CD14-positive monocyte (primary cell): Measurements from ENCODE around the gene DLGAP5. TPM values are rescaled to one million over a fixed set of nuclear protein-coding genes. Genes with fewer than 3 reads are reported as not detected.

ENCODE experiments used
- DNase-seq, 3 donors: peaks; one replicate each; pipeline ENCODE4 v3.0.0-alpha.2; 2011 to 2022
- H2AFZ ChIP-seq: 2 replicates; pipeline ENCODE4 v1.6.0; 2012; ENCODE audit warnings: mild to moderate bottlenecking, low read depth, low read length, inconsistent platforms; ENCODE audit not compliant: insufficient read depth, poor library complexity, severe bottlenecking
- H3K27ac ChIP-seq, 2 donors: 1 replicate in 1 of 2; 2 replicates in 1 of 2; pipeline ENCODE4 v1.5.1; 2012 to 2013; ENCODE audit warnings: low read length in 2 of 2, control low read depth in 1 of 2, inconsistent platforms in 1 of 2, low read depth in 1 of 2, mild to moderate bottlenecking in 1 of 2
- H3K27me3 ChIP-seq, 2 donors: one replicate each; pipeline versions ENCODE4 v1.6.0 to v1.6.1; 2011 to 2013; ENCODE audit warnings: low read length in 2 of 2; ENCODE audit not compliant: control insufficient read depth in 2 of 2, insufficient read depth in 2 of 2
- H3K36me3 ChIP-seq, 2 donors: replicated peaks in 1 of 2; 1 replicate in 1 of 2; 2 replicates in 1 of 2; pipeline versions ENCODE4 v1.5.1 to v1.6.1; 2012 to 2013; ENCODE audit warnings: low read length in 2 of 2, control low read depth in 1 of 2, inconsistent platforms in 1 of 2, mild to moderate bottlenecking in 1 of 2; ENCODE audit not compliant: insufficient read depth in 2 of 2, control insufficient read depth in 1 of 2
- H3K4me1 ChIP-seq, 2 donors: 1 replicate in 1 of 2; 2 replicates in 1 of 2; pipeline versions ENCODE4 v1.5.1 to v1.6.1; 2012 to 2013; ENCODE audit warnings: low read length in 2 of 2, control low read depth in 1 of 2, inconsistent platforms in 1 of 2, mild to moderate bottlenecking in 1 of 2, moderate library complexity in 1 of 2; ENCODE audit not compliant: insufficient read depth in 2 of 2, control insufficient read depth in 1 of 2
- H3K4me2 ChIP-seq: replicated peaks from 2 replicates; pipeline ENCODE3; 2012; ENCODE audit warnings: low read length, moderate library complexity, mild to moderate bottlenecking; ENCODE audit not compliant: poor library complexity, severe bottlenecking; ENCODE audit errors: extremely low read depth
- H3K4me3 ChIP-seq, 3 experiments: fragments of 200-600 bp in 1 of 3; sonication (generic) in 1 of 3; replicated peaks in 1 of 3; 1 replicate in 2 of 3; 2 replicates in 1 of 3; pipeline ENCODE4 v1.5.1; 2011 to 2013; ENCODE audit warnings: low read length in 3 of 3, mild to moderate bottlenecking in 3 of 3, control low read depth in 2 of 3, low read depth in 2 of 3, inconsistent platforms in 1 of 3, moderate library complexity in 1 of 3
- H3K79me2 ChIP-seq: 2 replicates; pipeline ENCODE4 v1.6.0; 2012; ENCODE audit warnings: mild to moderate bottlenecking, control low read depth, inconsistent platforms, low read length, moderate library complexity; ENCODE audit not compliant: insufficient read depth
- H3K9ac ChIP-seq: 2 replicates; pipeline ENCODE4 v1.6.0; 2017; ENCODE audit warnings: low read length, mild to moderate bottlenecking; ENCODE audit not compliant: insufficient read depth, poor library complexity, severe bottlenecking
- H3K9me3 ChIP-seq, 2 donors: replicated peaks in 1 of 2; 1 replicate in 1 of 2; 2 replicates in 1 of 2; pipeline versions ENCODE4 v1.5.1 to v1.6.1; 2012 to 2013; ENCODE audit warnings: low read length in 2 of 2, control low read depth in 1 of 2; ENCODE audit not compliant: control insufficient read depth in 1 of 2, insufficient read depth in 1 of 2
- H4K20me1 ChIP-seq: 2 replicates; pipeline ENCODE4 v1.6.0; 2012; ENCODE audit warnings: mild to moderate bottlenecking, low read length, control low read depth, moderate library complexity; ENCODE audit not compliant: insufficient read depth
- H3K27ac Mint-ChIP-seq, 7 donors: one replicate each; pipeline ENCODE4 v1.8.0; 2020; ENCODE audit warnings: mild to moderate bottlenecking in 7 of 7, mixed read lengths in 7 of 7, moderate library complexity in 6 of 7, inconsistent platforms in 2 of 7
- H3K27me3 Mint-ChIP-seq, 3 donors: one replicate each; pipeline ENCODE4 v1.8.0; 2021 to 2022; ENCODE audit warnings: low read depth in 3 of 3, mild to moderate bottlenecking in 3 of 3, mixed read lengths in 3 of 3, moderate library complexity in 3 of 3, inconsistent platforms in 1 of 3
- H3K36me3 Mint-ChIP-seq, 2 donors: one replicate each; pipeline ENCODE4 v1.8.0; 2020; ENCODE audit warnings: mixed read lengths in 2 of 2, inconsistent platforms in 1 of 2, mild to moderate bottlenecking in 1 of 2
- H3K4me1 Mint-ChIP-seq: one replicate; pipeline ENCODE4 v1.8.0; 2020; ENCODE audit warnings: mild to moderate bottlenecking, mixed read lengths
- H3K4me3 Mint-ChIP-seq, 2 donors: one replicate each; pipeline ENCODE4 v1.8.0; 2020; ENCODE audit warnings: mild to moderate bottlenecking in 2 of 2, mixed read lengths in 2 of 2, moderate library complexity in 1 of 2
- H3K9me3 Mint-ChIP-seq, 7 donors: one replicate each; pipeline ENCODE4 v1.8.0; 2020 to 2022; ENCODE audit warnings: mixed read lengths in 7 of 7, mild to moderate bottlenecking in 6 of 7, moderate library complexity in 6 of 7, inconsistent platforms in 2 of 7
- WGBS: methylation state at CpG from one replicate; pipeline ENCODE4 v1.1.5; 2013; ENCODE audit warnings: missing lambda C conversion rate; ENCODE audit not compliant: insufficient coverage; 5-methylcytosine and 5-hydroxymethylcytosine counted together
- intact Hi-C, 2 donors: fragments of 100-400 bp; cut with micrococcal nuclease; formaldehyde crosslinking; loops; one replicate each; pipeline versions ENCODE4 v1.15.0 to v1.15.1; 2023
- polyA plus RNA-seq, 3 donors: library from polyadenylated mRNA; depleted of rRNA in 1 of 3; unstranded in 2 of 3; stranded (reverse) in 1 of 3; fragments of 300-500 nt in 2 of 3; fragments of >200 nt in 1 of 3; fragmentation: Illumina TruSeq in 2 of 3; gene quantifications; 1 replicate in 2 of 3; 2 replicates in 1 of 3; pipeline ENCODE4 v1.2.3, GENCODE V29; 2012 to 2021
- TF ChIP-seq, protein P1 (sequence below): fragments of 200-600 bp; IDR thresholded peaks from one replicate; pipeline ENCODE4 v1.8.0; 2022; ENCODE audit warnings: antibody characterized with exemption, mild to moderate bottlenecking

DLGAP5 gene
- polyA plus RNA-seq, 3 donors: 0.23 TPM; not detected in 2

DNA sequence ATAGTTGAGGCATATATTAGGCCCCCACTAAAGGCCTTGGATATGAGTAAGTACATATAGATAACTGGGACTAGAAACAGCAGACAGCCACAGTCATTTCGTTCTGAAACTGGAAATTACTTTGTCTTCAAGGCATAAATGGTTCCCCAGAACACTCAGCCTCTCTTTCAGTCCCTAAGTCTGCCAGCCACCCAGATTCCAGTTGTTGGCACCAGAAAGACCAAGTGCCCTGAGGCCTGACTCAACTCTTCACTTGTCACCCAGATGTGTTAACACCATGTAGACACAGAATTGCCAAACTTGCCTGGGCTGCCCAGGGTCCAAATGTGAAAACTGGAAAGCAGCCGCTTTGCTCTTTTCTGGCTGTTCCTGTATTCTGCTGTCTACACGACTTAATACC lies 65.4 kb downstream of the DLGAP5 start:
- 80% methylated on average over 2 of the region's 3 CpGs for WGBS

GRCh38 chr14:55125403-55125802 lies 66.0 kb downstream of the DLGAP5 start:
- TF ChIP-seq, protein P1, sequence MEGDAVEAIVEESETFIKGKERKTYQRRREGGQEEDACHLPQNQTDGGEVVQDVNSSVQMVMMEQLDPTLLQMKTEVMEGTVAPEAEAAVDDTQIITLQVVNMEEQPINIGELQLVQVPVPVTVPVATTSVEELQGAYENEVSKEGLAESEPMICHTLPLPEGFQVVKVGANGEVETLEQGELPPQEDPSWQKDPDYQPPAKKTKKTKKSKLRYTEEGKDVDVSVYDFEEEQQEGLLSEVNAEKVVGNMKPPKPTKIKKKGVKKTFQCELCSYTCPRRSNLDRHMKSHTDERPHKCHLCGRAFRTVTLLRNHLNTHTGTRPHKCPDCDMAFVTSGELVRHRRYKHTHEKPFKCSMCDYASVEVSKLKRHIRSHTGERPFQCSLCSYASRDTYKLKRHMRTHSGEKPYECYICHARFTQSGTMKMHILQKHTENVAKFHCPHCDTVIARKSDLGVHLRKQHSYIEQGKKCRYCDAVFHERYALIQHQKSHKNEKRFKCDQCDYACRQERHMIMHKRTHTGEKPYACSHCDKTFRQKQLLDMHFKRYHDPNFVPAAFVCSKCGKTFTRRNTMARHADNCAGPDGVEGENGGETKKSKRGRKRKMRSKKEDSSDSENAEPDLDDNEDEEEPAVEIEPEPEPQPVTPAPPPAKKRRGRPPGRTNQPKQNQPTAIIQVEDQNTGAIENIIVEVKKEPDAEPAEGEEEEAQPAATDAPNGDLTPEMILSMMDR: no peak
- peaks cover 5 to 7% of the 10 kb centered on the region in 2 donors for H3K36me3 Mint-ChIP-seq
- peak; percentile 91 to 98 (median 91) for DNase-seq
- Histone ChIP-seq H3K36me3 (no peaks in the 10 kb centered on the region), H3K4me2 (peak overlapping the region; percentile 38), H3K79me2 (peaks cover 16% of the 10 kb centered on the region), H3K27me3 (no peaks in the 10 kb centered on the region), H2AFZ (no peak overlapping the region), H3K27ac (peak overlapping the region; percentile 79 to 93), H3K9me3 (no peaks in the 10 kb centered on the region), H3K4me1 (peaks cover 90 to 93% of the 10 kb centered on the region in 2 donors), H3K4me3 (peak overlapping the region in 1 of 3 experiments; percentile 21), H3K9ac (peak overlapping the region; percentile 49), H4K20me1 (peaks cover 8% of the 10 kb centered on the region)
- H3K27ac Mint-ChIP-seq: peak overlapping the region; percentile 82 to 95 (median 92)
- H3K4me1 Mint-ChIP-seq: peaks cover 88% of the 10 kb centered on the region
- peaks cover 0 to 1% (median 0%) of the 10 kb centered on the region in 7 donors for H3K9me3 Mint-ChIP-seq
- peaks cover 0 to 2% (median 2%) of the 10 kb centered on the region in 3 donors for H3K27me3 Mint-ChIP-seq
- H3K4me3 Mint-ChIP-seq: peak overlapping the region; percentile 13 to 57
- WGBS: 33% methylated on average over 3 of the region's 3 CpGs
- intact Hi-C loops: loop anchor here in 1 of 2 donors (5.0 kb wide), 1 partner anchor 33 kb away; no protein-coding TSS in a partner anchor

More for the DNA sequence above, 65.4 kb downstream of the DLGAP5 start:
- Mint-ChIP-seq H3K36me3 (peaks cover 9 to 11% of the 10 kb centered on the region in 2 donors), H3K9me3 (peaks cover 0 to 1% (median 0%) of the 10 kb centered on the region in 7 donors), H3K27ac (peak overlapping the region; percentile 82 to 95 (median 92)), H3K27me3 (peaks cover 0 to 2% (median 2%) of the 10 kb centered on the region in 3 donors), H3K4me1 (peaks cover 88% of the 10 kb centered on the region), H3K4me3 (no peak overlapping the region)
- intact Hi-C loops: loop anchor here in 1 of 2 donors (5.0 kb wide), 1 partner anchor 34 kb away; no protein-coding TSS in a partner anchor
- Histone ChIP-seq H2AFZ (no peak overlapping the region), H3K4me1 (peaks cover 90 to 93% of the 10 kb centered on the region in 2 donors), H3K4me3 (no peak overlapping the region), H3K27ac (peak overlapping the region; percentile 79 to 93), H3K4me2 (peak overlapping the region; percentile 38), H3K27me3 (no peaks in the 10 kb centered on the region), H3K9ac (peak overlapping the region; percentile 31), H3K79me2 (peaks cover 22% of the 10 kb centered on the region), H3K36me3 (no peaks in the 10 kb centered on the region), H4K20me1 (peaks cover 15% of the 10 kb centered on the region), H3K9me3 (no peaks in the 10 kb centered on the region)
- peak in 2 of 3 donors; percentile 52 to 69 for DNase-seq
- TF ChIP-seq, protein P1: no peak
